ENCODE measurements around the gene ZNF586.
"Not testable (repeated sequence)": the region's sequence is repeated elsewhere in the genome, so short reads cannot be mapped to it uniquely, and the experiment has no call there.

Gene ZNF586

GRCh38 chr19:57800696-57801095 is 31.2 kb downstream of the ZNF586 start:
- no peak for DNase-seq

GRCh38 chr19:57802269-57802668 is 32.8 kb downstream of the ZNF586 start:
- DNase-seq: no peak

GRCh38 chr19:57803265-57803593 is 33.8 kb downstream of the ZNF586 start:
- no peak for DNase-seq

- no peak for DNase-seq
These were observed 34.3 kb downstream of the ZNF586 start for GRCh38 chr19:57803594-57804325.

GRCh38 chr19:57807541-57807940 is 38.1 kb downstream of the ZNF586 start:
- no peak for DNase-seq

- not testable (repeated sequence) for DNase-seq
These were observed 41.2 kb downstream of the ZNF586 start for GRCh38 chr19:57810410-57811295.

- DNase-seq: no peak
These were observed 42.8 kb downstream of the ZNF586 start for GRCh38 chr19:57812226-57812625.

- not testable (repeated sequence) for DNase-seq
These were observed 43.7 kb downstream of the ZNF586 start for GRCh38 chr19:57812975-57813820.

- DNase-seq: no peak
These were observed 44.5 kb downstream of the ZNF586 start for GRCh38 chr19:57813919-57814504.

- DNase-seq: peak; percentile 68
These were observed 45.2 kb downstream of the ZNF586 start, which contains the start of gene ZNF552 for GRCh38 chr19:57814505-57815246. Gene ZNF552 (minus strand): TSS chr19:57814913. CDS start chr19:57814743, 170 bp downstream.

GRCh38 chr19:57815247-57816075 is 46.0 kb downstream of the ZNF586 start:
- DNase-seq: no peak

GRCh38 chr19:57816652-57817051 is 47.2 kb downstream of the ZNF586 start:
- DNase-seq: no peak

- no peak for DNase-seq
These were observed 48.5 kb downstream of the ZNF586 start for GRCh38 chr19:57817976-57818375.

- no peak for DNase-seq
These were observed 48.9 kb downstream of the ZNF586 start for GRCh38 chr19:57818378-57818777.

GRCh38 chr19:57819475-57820148 is 50.1 kb downstream of the ZNF586 start:
- peak; percentile 75 for DNase-seq

- DNase-seq: no peak
These were observed 51.1 kb downstream of the ZNF586 start for GRCh38 chr19:57820599-57820998.

GRCh38 chr19:57821095-57821494 is 51.6 kb downstream of the ZNF586 start:
- not testable (repeated sequence) for DNase-seq

- not testable (repeated sequence) for DNase-seq
These were observed 52.0 kb downstream of the ZNF586 start for GRCh38 chr19:57821501-57821900.

- DNase-seq: not testable (repeated sequence)
These were observed 53.7 kb downstream of the ZNF586 start for GRCh38 chr19:57823155-57823554.

GRCh38 chr19:57823608-57824007 is 54.1 kb downstream of the ZNF586 start:
- not testable (repeated sequence) for DNase-seq

Data from activated CD4-positive, alpha-beta T cell treated with anti-CD3 and anti-CD28 coated beads, Interleukin-2, amount 50 U/mL, for 1 hour (primary cell).